GM18907 (cell line): ENCODE results near the gene INPP5F.
"Not testable (repeated sequence)": the region's sequence is repeated elsewhere in the genome, so short reads cannot be mapped to it uniquely, and the experiment has no call there.

Experiments used
- ATAC-seq: cut with Tn5 transposase; IDR thresholded peaks from one replicate; pipeline ENCODE4 v1.9.1; 2021; ENCODE audit warnings: mild to moderate bottlenecking, moderate library complexity; ENCODE audit not compliant: unreplicated experiment

The INPP5F gene

DNA sequence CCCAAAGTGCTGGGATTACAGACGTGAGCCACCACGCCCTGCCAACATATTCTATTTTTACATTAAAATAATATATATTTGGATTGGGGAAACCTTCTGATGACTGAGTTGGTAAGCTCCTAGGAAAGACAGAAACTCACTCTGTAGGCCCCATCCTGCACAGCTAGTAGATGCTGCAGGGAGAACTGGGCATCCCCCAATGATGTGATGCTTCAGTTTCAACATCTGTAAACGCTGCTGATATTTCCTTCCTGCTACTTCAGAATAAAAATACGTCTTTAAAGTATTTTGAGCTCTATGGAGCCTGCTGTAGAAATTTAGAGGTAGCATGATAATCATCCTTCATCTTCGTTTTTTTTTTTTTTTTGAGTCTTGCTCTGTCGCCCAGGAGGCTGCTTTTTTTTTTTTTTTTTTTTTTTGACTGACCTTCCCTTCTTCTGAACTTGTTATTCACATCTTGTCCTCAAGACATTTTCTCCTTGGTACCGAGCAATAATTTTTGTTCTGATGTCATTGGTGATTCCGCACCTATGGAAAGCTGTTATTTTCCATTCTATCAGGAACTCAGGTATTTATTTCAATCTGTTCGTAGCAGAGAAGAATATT is 21.8 kb upstream of the INPP5F start:
- no peak for ATAC-seq

DNA sequence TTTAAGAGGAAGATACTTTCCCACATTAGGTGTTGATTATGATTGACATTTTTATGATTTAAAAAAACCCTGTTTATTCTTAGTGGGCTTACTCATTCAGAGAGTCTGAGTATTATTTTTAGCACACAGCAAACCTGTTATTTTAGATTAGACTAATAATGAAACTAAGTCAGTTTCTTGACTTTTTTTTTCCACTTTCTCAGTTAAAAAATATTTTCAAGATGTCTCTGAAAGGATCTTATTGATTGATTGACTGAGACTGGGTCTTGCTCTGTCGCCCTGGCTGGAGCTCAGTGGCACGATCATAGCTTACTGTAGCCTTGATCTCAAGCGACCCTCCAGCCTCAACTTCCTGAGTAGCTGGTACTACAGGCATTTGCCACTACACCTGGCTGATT is 20.4 kb upstream of the INPP5F start:
- peak; percentile 62 for ATAC-seq

DNA sequence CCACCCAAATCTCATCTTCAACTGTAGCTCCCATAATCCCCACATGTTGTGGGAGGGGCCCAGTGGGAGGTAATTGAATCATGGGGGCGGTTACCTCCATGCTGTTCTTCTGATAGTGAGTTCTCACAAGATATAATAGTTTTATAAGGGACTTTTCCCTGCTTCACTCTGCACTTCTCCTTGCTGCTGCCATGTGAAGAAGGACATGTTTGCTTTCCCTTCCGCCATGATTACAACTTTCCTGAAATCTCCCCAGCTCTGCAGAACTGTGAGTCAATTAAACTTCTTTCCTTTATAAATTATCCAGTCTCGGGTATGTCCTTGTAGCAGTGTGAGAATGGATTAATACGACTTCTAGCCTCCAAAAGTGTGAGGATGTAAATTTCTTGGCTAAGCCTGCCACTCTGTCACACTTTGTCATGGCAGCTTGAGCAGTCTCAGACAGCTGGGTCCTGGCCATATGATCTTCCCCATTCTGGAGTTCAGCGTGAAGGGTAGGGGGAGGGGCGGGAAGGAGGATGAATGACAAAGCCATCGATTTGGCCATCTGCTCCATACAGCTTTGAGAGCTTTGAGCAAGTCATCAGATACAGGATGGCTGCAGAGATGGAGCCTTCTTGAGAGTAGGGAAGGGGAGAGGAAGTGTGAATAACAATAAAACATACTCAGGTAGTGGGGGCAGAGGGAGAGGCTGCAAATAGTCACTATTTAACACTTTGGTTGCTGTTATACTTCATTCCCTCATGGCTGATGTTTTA is 19.1 kb upstream of the INPP5F start:
- ATAC-seq = no peak

DNA sequence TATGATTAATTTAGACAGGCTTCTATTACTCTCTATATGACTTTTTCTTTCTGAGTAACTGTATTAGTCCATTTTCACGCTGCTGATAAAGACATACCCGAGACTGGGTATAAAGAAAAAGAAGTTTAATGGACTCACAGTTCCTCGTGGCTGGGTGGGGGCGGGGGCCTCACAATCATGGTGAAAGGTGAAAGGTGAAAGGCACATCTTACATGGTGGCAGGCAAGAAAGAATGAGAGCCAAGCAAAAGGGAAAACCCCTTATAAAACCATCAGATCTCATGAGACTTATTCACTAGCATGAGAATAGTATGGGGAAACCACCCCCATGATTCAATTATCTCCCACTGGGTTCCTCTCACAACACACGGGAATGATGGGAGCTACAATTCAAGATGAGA is 18.5 kb upstream of the INPP5F start:
- ATAC-seq = not testable (repeated sequence)

DNA sequence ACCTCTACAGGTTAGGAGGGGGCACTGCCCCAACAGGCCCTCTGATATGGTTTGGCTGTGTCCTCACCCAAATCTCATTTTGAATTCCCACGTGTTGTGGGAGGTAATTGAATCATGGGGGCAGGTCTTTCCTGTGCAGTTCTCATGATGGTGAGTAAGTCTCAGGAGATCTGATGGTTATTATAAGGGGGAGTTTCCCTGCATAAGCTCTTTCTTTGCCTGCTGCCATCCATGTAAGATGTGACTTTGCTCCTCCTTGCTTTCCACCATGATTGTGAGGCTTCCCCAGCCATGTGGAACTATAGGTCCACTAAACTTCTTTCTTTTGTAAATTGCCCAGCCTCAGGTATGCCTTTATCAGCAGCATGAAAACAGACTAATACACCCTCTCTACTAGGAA is 14.9 kb upstream of the INPP5F start:
- not testable (repeated sequence) for ATAC-seq

DNA sequence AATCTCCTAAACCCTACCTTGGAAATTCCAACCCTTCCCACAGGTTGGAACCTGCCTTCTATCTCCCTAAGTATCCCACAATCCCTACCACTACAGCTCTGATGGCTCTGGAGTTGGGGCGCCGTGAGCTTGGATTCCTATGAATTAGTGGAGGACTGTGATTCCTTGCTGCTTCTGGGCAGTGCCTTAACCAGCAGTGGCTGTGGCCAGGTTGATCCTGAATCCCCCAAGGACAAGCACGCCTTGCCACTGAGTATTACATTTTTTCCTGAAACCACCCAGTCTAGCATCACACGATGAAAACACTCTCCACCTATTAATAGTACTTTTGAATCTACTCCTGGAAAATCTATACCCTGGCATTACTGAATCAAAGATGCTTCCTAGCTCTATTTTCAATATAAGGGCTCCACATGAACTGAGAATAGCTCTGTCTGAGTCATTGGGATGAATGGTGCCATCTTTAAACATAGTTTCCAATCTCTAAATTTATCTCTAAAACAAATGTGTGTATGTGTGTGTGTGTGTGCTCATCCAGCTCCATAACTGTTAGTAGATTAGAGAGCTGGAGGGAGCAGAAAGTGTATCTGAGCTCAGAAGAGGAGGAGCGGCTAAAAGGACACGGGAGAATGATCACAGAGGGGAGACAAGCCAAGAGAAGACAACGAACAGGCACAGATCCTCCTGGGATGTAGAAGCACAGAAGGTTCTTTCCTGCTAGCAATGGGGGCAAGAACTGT is 11.9 kb upstream of the INPP5F start:
- ATAC-seq = no peak

- no peak for ATAC-seq
Measured at GRCh38 chr10:119714484-119714816, 11.4 kb upstream of the INPP5F start.

DNA sequence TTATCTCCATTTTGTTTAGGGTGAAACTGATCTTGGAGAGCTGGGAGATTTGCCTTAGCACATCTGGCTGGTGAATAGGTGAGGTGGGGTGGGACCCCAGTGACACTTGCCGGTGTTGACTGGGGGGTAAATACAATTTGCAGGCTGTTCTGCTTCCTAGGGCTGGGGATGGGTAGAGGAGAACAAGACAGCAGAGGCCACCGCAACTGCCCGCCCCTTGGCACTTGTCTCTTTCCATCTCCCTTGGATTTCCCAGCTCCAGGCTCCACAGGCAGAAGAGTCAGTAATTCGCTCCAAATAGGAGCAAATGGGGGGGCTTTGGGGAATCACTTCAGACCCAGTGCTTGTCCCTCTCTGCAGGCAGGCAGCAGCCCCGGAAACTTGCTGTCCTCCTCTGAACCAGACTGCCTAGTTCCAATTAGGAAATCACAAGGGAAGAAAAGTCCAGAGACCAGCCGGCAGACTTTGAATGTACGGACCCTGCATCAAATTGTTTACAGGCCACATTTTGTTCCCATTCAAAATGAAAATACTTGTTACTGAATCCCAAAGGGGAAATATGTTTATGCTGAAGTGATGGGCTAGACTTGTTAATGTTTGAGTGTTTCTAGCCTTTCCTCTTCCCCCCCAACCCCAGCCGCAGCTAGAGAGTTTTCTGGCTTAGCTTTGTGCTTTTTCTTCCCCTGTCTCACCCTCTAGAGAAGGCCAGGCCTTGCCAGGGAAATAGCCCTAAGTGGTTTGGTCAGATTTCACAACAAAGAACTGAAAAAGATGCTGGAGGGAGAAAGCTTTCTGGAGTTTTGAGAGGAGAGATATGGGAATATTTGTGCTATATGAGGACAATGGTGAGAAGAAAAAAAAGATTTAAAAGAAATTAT is 10.0 kb upstream of the INPP5F start:
- no peak for ATAC-seq

GRCh38 chr10:119723161-119723560 is 2.7 kb upstream of the INPP5F start:
- no peak for ATAC-seq

DNA sequence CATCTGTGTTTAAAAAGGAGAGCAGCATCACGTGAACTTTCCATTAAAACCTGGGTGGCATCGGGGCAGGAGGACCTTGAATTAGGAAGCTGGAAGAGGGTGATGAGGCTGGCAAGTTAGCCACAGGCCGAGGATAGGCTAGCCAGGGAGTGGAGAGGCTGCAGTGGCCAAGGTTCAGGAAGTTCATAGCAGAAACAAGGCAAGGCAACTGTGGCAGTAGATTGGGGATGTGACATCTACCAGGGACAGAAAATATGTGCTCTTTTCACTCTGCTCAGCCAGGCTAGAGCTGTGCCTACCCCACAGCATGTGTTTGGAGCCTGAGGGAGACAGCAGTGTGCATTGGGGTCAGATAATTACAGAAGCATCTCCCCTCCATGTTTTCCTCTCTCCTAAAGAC is 2.2 kb upstream of the INPP5F start:
- no peak for ATAC-seq

DNA sequence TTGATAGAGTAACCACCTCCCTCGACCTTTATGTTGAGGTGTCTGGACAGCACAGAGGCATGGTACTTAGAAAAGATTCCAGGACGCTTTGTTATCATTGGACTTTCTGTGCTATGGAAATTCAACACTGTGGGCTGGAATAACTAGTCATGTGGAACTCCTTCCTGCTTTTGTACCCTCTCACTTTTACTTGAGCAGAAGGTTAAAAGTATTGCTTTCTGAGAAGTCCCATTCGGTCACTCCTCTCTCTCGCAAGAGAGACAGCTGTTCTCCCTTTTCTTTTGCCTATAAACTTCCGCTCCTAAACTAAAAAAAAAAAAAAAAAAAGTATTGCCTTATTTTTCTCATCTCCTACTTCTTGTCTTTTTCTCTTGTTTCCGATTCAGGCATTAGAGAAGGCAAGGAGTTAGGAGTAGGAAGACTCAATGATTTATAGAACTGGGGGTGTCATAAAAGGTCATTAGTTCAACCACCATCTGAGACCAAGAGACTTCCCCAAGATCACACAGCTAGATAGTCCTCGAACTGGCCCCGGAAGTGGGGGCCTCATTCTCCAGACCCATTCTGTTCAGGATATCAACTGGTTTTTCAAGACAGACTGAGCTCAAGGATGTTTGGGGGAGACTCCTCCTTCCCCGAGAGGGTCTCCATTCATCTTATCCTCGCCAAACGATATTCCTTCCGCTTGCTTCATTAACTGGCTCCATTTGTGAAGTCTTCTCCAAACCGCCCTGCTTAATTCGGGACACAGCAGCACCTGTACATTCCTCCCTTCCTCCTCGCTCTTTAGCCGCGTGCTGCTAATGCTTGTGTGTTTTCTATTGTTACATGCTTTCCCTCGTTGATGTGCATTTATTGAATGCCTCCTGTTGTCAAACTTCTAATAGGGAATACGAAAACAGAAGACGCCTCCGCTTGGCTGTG is 995 bp upstream of the INPP5F start:
- peak; percentile 20 for ATAC-seq

DNA sequence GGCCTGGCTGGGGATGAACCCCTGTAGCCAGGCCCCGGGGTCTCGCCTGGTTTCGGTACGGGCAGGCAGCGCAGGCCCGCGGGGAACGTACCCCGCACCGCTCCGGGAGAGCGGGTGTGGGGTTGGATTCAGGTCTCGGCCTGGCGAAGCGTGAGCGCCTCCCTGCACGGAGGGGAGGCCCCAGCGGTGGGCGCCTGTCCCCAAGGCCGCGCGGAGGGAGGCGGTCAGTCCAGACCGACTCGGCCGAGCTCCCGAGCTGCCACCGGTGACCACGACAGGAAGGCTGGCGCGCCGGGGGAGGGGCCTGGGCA is 378 bp upstream of the INPP5F start:
- no peak for ATAC-seq

DNA sequence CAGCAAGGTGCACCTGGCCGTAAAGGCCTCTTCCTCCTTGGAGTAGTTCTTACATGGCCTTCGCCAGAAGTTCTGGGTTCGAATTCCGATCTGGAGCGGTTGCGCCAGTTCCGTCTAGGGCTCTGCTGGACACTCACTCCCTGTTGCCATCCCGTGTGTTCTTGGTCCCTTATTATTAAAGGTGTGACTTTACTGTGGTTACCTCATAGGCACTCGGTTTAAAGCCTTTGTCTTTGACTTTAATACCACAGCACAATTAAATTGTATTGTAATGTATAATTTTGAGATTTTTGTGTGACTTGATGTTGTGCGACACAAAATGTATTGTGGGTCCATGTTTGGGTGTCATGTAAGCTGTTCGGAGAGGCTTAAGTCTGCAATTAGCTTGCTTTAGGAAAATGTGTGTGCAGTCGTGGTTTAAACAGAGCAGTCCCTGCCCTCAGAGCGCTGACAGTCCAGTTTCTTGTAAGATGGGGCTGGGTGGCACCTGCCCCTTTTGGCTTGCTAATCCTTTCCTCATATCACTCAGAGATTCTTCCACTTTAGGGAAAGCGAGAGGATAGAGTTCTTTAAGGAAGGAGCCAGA is 919 bp downstream of the INPP5F start:
- no peak for ATAC-seq

GRCh38 chr10:119728172-119728800 is 2.4 kb downstream of the INPP5F start:
- no peak for ATAC-seq

GRCh38 chr10:119734396-119735332 is 8.8 kb downstream of the INPP5F start:
- no peak for ATAC-seq

- ATAC-seq = no peak
Measured at GRCh38 chr10:119735451-119735850, 9.6 kb downstream of the INPP5F start.

DNA sequence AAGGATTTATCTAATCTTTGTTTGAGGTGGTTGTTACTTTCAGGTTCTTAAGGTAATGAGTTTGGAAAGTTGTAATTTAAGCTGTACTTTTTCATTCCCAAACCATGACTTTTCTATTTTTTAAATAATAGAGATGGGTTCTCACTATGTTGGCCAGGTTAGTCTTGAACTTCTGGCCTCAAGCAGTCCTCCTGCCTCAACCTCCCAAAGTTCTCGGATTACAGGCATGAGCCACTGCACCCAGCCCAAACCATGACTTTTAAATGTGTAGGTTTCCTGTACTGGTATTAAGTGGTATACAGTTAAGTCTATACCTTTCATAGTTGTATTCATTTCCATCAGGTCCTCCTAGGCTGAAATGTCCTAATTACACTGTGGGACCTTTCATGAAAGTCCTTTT is 10.4 kb downstream of the INPP5F start:
- ATAC-seq = no peak

DNA sequence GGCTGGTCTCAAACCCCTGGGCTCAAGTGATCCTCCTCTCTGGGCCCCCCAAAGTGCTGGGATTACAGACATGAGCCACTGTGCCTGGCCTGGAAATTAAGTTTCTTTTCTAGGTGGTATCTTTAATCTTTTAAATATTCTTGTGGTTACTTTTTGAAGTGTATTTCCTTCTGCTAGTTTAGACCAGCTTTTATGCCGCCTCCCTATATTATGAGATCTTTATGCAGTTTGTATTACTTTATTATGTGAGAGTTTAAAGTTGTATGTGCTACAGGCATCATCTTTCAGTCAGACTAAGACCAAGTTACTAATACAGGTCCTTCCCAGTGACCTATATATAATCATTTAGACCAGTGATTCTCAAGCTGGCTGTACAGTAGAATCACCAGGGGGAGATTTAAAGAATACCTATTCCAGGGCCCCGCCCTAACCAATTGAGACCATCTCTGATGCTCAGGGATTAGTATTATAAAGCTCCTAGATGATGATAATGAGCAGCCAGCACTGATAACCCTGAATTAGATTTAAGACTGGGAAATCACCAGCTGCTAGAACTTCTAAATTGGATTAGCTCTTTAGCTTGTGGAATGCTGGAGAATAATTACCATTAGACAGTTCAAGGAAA is 11.3 kb downstream of the INPP5F start:
- no peak for ATAC-seq
